NCI-H82 (cell line): ENCODE measurements around the gene ARFGAP1.
A peak's percentile ranks its signal among the peaks of the same experiment; 100 is the strongest.

Experiments used
- DNase-seq: peaks from one replicate; lab custom pipeline; 2025; lab: John Stamatoyannopoulos, UW

The ARFGAP1 gene

DNA sequence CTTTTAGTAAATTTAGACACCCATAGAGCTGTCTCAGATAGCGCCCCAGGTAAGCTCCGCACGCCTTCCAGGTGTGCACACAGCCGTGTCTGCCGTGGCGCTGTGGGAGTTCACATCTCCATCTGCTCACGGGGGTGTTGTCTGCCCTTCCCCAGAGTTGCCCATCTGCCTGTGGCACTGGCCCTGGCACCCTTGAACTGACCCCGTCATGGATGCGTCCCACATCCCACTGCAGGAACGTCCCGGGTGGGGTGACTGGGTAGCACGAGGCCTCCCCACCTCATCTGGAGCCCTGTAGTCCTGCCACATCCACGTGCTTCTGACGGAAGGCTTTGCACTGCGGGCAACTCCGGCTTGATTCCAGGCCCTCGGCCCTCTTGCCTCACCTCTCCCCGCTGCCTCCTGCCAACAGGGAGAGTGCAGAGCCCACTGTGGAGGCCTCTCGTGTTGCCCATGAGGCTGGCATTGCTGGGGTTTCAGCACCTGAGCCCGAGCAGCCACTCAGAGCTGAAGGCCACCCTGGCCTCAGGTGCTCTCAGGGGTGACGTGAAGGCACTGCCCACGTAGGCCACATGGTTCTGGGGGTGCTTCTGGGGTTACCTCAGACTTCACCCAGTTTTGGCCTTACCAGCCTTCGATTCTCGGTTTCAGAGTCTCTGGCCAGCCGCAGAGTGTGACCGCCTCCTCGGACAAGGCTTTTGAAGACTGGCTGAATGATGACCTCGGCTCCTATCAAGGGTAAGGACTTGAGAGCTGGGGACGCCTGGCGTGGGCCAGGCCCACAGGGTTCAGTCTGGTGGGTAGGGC, 5.1 kb downstream of the ARFGAP1 start:
- no peak for DNase-seq

GRCh38 chr20:63278661-63279060, 6.0 kb downstream of the ARFGAP1 start:
- DNase-seq, result no peak

- no peak for DNase-seq
These were observed 7.3 kb downstream of the ARFGAP1 start for GRCh38 chr20:63279931-63280330.

- no peak for DNase-seq
These were observed 7.8 kb downstream of the ARFGAP1 start for GRCh38 chr20:63280371-63280770.

- DNase-seq, result peak; percentile 28
These were observed 8.4 kb downstream of the ARFGAP1 start for GRCh38 chr20:63280929-63281545.

- DNase-seq, result no peak
These were observed 9.4 kb downstream of the ARFGAP1 start for GRCh38 chr20:63281742-63282665.

- no peak for DNase-seq
These were observed 10.3 kb downstream of the ARFGAP1 start for GRCh38 chr20:63282946-63283345.

GRCh38 chr20:63283397-63284082, 10.9 kb downstream of the ARFGAP1 start:
- DNase-seq, result no peak

GRCh38 chr20:63284083-63284440, 11.4 kb downstream of the ARFGAP1 start:
- DNase-seq, result no peak

DNA sequence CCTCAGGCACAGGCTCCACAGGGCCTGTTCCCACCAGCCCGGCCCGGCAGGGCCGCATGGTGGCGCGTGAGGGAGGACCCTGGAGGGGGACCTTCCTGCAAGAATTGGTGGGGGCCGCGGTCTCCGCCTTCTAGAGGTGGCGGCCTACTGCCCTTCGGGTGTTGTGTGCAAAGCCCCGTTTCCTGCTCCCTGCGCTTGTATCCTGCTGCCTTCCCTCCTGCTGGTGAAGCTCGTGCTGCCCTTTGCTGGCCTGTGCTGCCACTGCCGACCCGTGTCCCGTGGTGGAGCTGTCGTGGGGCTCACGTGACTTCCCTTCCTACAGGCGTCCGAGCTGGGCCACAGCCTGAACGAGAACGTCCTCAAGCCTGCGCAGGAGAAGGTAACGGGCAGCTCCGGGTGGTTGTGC, 11.9 kb downstream of the ARFGAP1 start:
- DNase-seq, result no peak

GRCh38 chr20:63284981-63285524, 12.4 kb downstream of the ARFGAP1 start:
- no peak for DNase-seq

GRCh38 chr20:63285636-63286615, 13.3 kb downstream of the ARFGAP1 start:
- DNase-seq, result no peak

DNA sequence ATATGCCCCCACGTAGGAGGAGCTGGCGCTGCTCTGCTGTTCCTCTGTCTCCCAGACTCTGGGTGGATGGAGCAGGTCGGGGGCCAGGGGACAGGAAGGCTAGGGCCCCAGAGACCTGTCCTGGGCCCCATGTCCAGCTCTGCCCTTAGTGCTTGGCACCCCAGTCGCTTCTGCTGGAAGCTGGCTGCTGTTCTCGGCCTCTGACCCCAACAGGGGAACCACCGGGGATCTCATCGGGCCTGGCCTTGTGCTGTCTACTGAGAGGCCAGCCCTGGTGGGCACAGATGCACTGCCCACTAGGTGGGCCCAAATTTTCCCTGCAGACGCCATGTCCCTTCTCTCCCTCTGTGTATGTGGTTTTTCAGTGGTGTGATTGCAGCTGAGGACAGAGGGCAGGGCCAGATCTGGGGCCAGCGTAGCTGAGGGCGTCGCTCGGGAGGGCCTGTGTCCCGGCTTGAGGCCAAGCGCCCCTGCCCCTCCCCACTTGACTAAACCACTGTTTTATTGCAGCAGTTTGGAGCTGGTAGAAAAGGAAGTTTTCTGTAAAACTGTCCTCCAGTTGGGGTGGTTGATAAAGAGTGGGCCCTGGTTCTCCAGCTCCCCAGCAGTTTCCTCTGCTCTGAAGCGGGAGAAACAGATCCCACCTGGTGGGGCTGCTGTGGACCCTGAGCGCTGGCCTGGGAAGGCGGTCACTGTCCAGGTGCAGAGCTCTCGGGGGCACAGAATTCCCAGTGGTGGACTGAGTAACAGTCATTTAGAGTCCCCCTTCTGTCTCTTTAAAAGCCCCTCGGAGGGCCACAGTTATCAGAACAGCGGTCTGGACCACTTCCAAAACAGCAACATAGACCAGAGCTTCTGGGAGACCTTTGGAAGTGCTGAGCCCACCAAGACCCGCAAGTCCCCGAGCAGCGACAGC, 14.4 kb downstream of the ARFGAP1 start:
- DNase-seq, result no peak

DNA sequence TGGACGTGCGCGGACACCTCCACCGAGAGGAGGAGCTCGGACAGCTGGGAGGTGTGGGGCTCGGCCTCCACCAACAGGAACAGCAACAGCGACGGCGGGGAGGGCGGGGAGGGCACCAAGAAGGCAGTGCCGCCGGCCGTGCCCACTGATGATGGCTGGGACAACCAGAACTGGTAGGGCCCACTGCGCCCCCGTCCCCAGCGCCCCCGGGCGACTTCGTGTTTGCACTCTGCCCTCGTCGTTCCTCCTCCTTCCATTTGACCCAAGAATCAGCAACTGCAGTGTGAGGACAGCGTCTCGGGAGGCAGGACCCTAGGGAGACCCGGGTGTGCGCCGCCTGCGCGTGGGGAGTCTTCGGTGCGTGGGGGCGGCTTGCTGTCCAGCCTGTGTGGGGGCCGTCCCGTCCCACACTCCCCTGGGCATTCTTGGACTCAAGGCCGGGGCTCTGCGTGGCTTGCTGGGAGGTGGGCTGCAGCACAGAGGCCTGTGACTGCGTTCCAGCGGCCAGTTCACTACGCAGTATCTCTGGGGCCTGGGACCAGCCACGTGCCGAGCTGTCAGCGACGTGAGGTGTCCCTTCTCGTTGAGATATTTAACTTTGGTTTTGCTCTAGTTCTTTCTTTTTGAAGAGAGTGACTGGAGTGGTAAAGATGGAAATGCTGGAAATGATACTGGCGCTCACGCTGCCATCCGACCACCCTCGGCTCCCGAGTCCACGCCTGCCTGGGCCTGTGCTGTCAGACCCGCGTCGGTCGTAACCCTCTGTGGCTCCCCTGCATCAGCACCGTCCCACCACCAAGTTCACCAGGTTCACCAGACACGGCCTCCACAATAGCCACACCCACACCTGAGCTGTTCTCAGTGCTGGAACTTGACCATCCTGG, 15.3 kb downstream of the ARFGAP1 start:
- no peak for DNase-seq

- DNase-seq, result no peak
These were observed 16.1 kb downstream of the ARFGAP1 start for GRCh38 chr20:63288581-63289251.

- DNase-seq, result no peak
These were observed 16.9 kb downstream of the ARFGAP1 start for GRCh38 chr20:63289311-63290135.

- DNase-seq, result no peak
These were observed 17.6 kb downstream of the ARFGAP1 start for GRCh38 chr20:63290136-63290676.
